RWPE1 (cell line): ENCODE results near the gene PDE4D.
"Not testable (repeated sequence)": the region's sequence is repeated elsewhere in the genome, so short reads cannot be mapped to it uniquely, and the experiment has no call there.

Source experiments
- CTCF ChIA-PET: fragments of 350-600 bp; sonication (Branson Sonifier 250); formaldehyde crosslinking; extraction: SDS; loops from one replicate; lab custom pipeline; 2021; lab: Yijun Ruan, JAX
- POLR2A ChIA-PET: fragments of 400-600 bp; formaldehyde crosslinking; extraction: SDS; loops from one replicate; lab custom pipeline; 2020; ENCODE audit warnings: antibody characterized with exemption; ENCODE audit not compliant: low non-redundant PET; lab: Yijun Ruan, JAX
- DNase-seq: peaks from one replicate; pipeline ENCODE4 v3.0.0; 2012; ENCODE audit warnings: low spot score
- H3K27ac ChIP-seq: fragments of 450-650 bp; 2 replicates; pipeline ENCODE4 v1.5.1; 2017
- TF ChIP-seq, protein P1 (sequence below): fragments of 450-650 bp; conservative IDR thresholded peaks from 2 replicates; pipeline ENCODE4 v1.5.1; 2017; ENCODE audit warnings: low read depth, mild to moderate bottlenecking

The PDE4D gene

GRCh38 chr5:59756373-59757035 lies 137.0 kb downstream of the PDE4D start:
- TF ChIP-seq, protein P1, sequence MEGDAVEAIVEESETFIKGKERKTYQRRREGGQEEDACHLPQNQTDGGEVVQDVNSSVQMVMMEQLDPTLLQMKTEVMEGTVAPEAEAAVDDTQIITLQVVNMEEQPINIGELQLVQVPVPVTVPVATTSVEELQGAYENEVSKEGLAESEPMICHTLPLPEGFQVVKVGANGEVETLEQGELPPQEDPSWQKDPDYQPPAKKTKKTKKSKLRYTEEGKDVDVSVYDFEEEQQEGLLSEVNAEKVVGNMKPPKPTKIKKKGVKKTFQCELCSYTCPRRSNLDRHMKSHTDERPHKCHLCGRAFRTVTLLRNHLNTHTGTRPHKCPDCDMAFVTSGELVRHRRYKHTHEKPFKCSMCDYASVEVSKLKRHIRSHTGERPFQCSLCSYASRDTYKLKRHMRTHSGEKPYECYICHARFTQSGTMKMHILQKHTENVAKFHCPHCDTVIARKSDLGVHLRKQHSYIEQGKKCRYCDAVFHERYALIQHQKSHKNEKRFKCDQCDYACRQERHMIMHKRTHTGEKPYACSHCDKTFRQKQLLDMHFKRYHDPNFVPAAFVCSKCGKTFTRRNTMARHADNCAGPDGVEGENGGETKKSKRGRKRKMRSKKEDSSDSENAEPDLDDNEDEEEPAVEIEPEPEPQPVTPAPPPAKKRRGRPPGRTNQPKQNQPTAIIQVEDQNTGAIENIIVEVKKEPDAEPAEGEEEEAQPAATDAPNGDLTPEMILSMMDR: no peak
- DNase-seq: no peak
- CTCF ChIA-PET: interaction anchor here (0.6 to 1.6 kb wide), 3 partner anchors 12 to 722 kb away, joined by 4 read pairs; no protein-coding TSS in a partner anchor
- H3K27ac ChIP-seq: no peak overlapping the region
- POLR2A ChIA-PET: no interaction called here

GRCh38 chr5:59755476-59755875 lies 138.1 kb downstream of the PDE4D start:
- POLR2A ChIA-PET: no interaction called here
- CTCF ChIA-PET: interaction anchor here (0.6 to 1.6 kb wide), 2 partner anchors 13 to 486 kb away, joined by 4 read pairs; no protein-coding TSS in a partner anchor
- TF ChIP-seq, protein P1: no peak
- H3K27ac ChIP-seq: no peak overlapping the region
- DNase-seq: no peak

DNA sequence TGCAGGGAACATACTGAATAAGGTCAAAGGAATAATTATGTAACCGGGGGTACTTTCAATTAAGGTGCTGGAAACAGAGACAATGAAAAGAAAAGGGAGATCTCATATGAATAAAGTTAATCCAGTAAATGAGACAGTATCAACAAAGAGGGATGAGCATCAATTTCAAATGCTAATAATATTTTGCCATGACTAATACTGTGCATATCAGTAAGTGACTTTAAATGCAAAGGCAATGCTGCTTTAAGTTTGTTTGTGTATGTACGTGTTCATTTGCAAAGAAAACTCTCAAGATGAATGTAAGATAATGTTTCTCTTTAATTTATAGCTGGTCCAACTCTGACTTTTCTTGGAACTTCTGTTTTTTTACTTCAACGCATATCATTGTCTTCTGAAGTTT lies 139.9 kb downstream of the PDE4D start:
- POLR2A ChIA-PET: no interaction called here
- DNase-seq: no peak
- no peak overlapping the region for H3K27ac ChIP-seq
- TF ChIP-seq, protein P1: no peak
- CTCF ChIA-PET: interaction anchor here (0.6 to 0.9 kb wide), 3 partner anchors 21 to 923 kb away, joined by 3 read pairs; no protein-coding TSS in a partner anchor

- TF ChIP-seq, protein P1: no peak
- no peak overlapping the region for H3K27ac ChIP-seq
- DNase-seq: no peak
- POLR2A ChIA-PET: no interaction called here
- CTCF ChIA-PET: no interaction called here
Measured at GRCh38 chr5:59749782-59750520, 143.6 kb downstream of the PDE4D start.

GRCh38 chr5:59748036-59748663 lies 145.4 kb downstream of the PDE4D start:
- DNase-seq, POLR2A ChIA-PET, H3K27ac ChIP-seq, CTCF ChIA-PET: not testable (repeated sequence)

GRCh38 chr5:59746241-59746765 lies 147.2 kb downstream of the PDE4D start:
- ChIA-PET POLR2A (no interaction called here), CTCF (no interaction called here)
- DNase-seq: peak; percentile 64
- TF ChIP-seq, protein P1: no peak
- H3K27ac ChIP-seq: peak overlapping the region; percentile 88
